ENCODE results near the gene SIGLEC6.

DNA sequence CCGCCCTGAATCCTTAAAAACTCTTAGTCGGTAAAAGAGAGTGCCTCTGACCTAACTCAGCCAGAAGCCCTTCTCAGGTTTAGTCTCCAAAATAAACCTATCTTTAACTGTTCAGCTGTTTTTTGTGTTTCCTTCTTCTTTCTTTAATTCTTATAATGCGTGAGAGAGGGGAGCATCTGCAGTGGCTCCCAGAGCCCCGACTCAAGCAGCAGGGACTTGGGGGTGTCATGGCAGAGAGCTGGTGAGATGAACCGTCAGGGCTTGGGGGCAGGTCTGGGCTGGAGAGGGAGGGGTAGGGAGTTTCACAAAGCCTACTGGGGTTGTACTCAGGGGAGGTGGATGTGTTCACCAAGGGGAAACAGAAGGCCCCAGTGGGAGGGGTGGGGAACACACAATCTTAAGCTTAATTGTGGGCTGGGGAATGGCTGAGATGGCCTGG lies 16.8 kb upstream of the SIGLEC6 start:
- TF ChIP-seq POLR2A (IDR thresholded peaks at IDR 0.05) = no peak
- TF ChIP-seq, protein P1, sequence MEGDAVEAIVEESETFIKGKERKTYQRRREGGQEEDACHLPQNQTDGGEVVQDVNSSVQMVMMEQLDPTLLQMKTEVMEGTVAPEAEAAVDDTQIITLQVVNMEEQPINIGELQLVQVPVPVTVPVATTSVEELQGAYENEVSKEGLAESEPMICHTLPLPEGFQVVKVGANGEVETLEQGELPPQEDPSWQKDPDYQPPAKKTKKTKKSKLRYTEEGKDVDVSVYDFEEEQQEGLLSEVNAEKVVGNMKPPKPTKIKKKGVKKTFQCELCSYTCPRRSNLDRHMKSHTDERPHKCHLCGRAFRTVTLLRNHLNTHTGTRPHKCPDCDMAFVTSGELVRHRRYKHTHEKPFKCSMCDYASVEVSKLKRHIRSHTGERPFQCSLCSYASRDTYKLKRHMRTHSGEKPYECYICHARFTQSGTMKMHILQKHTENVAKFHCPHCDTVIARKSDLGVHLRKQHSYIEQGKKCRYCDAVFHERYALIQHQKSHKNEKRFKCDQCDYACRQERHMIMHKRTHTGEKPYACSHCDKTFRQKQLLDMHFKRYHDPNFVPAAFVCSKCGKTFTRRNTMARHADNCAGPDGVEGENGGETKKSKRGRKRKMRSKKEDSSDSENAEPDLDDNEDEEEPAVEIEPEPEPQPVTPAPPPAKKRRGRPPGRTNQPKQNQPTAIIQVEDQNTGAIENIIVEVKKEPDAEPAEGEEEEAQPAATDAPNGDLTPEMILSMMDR (IDR thresholded peaks at IDR 0.05) = no peak

All from testis (tissue), 2 donors.